Measurements from ENCODE around the gene ADCK2. TPM values are rescaled to one million over a fixed set of nuclear protein-coding genes. Genes with fewer than 3 reads are reported as not detected.

Gene ADCK2
- total RNA-seq, 3 donors from 2014 or later (not counting 1 experiment from before 2014, with no cell fraction given): 12.6 to 20.7 (median 15.8) TPM

GRCh38 chr7:140646931-140647647 lies 25.7 kb upstream of the ADCK2 start:
- intact Hi-C loops (cut with micrococcal nuclease): no loop called here
- H3K9me3 Mint-ChIP-seq: no peaks in the 10 kb centered on the region
- H3K4me1 Mint-ChIP-seq: peaks cover 9% of the 10 kb centered on the region in 2 donors
- H3K27ac ChIP-seq (ENCODE audit: low read length): no peak overlapping the region
- H3K27me3 ChIP-seq (ENCODE audit: control insufficient read depth, insufficient read depth, low read length): peaks cover 4% of the 10 kb centered on the region
- ATAC-seq (peak; percentile 83 to 99 (median 98)), DNase-seq (peak; percentile 31 to 67)
- H3K4me3 Mint-ChIP-seq: no peak overlapping the region
- H3K4me3 ChIP-seq (ENCODE audit: low read length): no peak overlapping the region
- H3K36me3 Mint-ChIP-seq: no peaks in the 10 kb centered on the region
- TF ChIP-seq, protein P1, sequence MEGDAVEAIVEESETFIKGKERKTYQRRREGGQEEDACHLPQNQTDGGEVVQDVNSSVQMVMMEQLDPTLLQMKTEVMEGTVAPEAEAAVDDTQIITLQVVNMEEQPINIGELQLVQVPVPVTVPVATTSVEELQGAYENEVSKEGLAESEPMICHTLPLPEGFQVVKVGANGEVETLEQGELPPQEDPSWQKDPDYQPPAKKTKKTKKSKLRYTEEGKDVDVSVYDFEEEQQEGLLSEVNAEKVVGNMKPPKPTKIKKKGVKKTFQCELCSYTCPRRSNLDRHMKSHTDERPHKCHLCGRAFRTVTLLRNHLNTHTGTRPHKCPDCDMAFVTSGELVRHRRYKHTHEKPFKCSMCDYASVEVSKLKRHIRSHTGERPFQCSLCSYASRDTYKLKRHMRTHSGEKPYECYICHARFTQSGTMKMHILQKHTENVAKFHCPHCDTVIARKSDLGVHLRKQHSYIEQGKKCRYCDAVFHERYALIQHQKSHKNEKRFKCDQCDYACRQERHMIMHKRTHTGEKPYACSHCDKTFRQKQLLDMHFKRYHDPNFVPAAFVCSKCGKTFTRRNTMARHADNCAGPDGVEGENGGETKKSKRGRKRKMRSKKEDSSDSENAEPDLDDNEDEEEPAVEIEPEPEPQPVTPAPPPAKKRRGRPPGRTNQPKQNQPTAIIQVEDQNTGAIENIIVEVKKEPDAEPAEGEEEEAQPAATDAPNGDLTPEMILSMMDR (IDR thresholded peaks at IDR 0.05): peak; percentile 56
- no peaks in the 10 kb centered on the region for H3K36me3 ChIP-seq (ENCODE audit: control insufficient read depth, insufficient read depth, low read length)
- H3K27ac Mint-ChIP-seq: peak overlapping the region in 1 of 2 donors; percentile 31
- H3K4me1 ChIP-seq (ENCODE audit: control insufficient read depth, insufficient read depth, low read length): peaks cover 8% of the 10 kb centered on the region
- whole genome bisulfite sequencing (ENCODE audit: insufficient coverage): 18% methylated on average over 8 of the region's 8 CpGs
- peaks cover 8 to 24% of the 10 kb centered on the region in 2 donors for H3K27me3 Mint-ChIP-seq (ENCODE audit: low read depth in 2 of 2)
- no peaks in the 10 kb centered on the region for H3K9me3 ChIP-seq (ENCODE audit: control insufficient read depth, insufficient read depth, low read length)

DNA sequence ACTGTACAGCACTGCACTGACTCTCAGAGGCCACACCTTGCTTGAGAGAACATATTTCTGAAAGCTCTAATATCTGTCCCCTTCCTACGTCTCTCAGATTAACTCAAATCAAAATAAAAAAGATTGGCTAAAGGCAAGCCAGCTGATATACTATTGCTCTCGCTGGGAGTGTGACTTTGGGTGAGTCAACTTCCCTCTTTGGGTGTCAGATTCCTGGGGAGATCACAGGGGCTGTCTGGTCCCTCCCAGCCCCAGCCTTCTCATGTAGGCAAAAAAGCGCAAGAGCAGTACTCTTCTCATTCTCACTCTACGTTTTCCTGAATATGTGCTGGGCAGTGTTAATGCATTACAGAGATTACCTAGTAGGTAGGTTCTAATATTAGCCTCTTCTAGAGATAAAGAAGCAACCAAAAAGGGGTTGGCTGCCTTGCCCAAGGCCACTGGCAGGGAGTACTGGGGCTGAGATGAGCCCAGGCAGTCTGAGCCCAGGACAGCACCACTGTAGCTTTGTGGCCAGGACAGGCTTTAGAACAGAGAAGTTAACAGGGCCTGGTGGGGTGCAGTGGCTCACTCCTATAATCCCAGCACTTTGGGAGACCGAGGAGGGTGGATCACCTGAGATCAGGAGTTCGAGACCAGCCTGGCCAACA lies 23.1 kb upstream of the ADCK2 start:
- Histone ChIP-seq H3K27me3 (ENCODE audit: control insufficient read depth, insufficient read depth, low read length) (no peaks in the 10 kb centered on the region), H3K4me3 (ENCODE audit: low read length) (no peak overlapping the region), H3K27ac (ENCODE audit: low read length) (no peak overlapping the region), H3K9me3 (ENCODE audit: control insufficient read depth, insufficient read depth, low read length) (no peaks in the 10 kb centered on the region), H3K36me3 (ENCODE audit: control insufficient read depth, insufficient read depth, low read length) (no peaks in the 10 kb centered on the region), H3K4me1 (ENCODE audit: control insufficient read depth, insufficient read depth, low read length) (peaks cover 12% of the 10 kb centered on the region)
- 73% methylated on average over 4 of the region's 6 CpGs for WGBS (ENCODE audit: insufficient coverage)
- H3K4me1 Mint-ChIP-seq: peaks cover 16 to 20% of the 10 kb centered on the region in 2 donors
- DNase-seq (no peak), ATAC-seq (no peak)
- H3K36me3 Mint-ChIP-seq: no peaks in the 10 kb centered on the region
- intact Hi-C loops (cut with micrococcal nuclease): loop anchor here (10.0 kb wide), 1 partner anchor 135 kb away; no protein-coding TSS in a partner anchor
- no peak overlapping the region for H3K27ac Mint-ChIP-seq
- TF ChIP-seq, protein P1 (IDR thresholded peaks at IDR 0.05): no peak
- no peaks in the 10 kb centered on the region for H3K9me3 Mint-ChIP-seq
- H3K27me3 Mint-ChIP-seq (ENCODE audit: low read depth in 2 of 2): peaks cover 0 to 15% of the 10 kb centered on the region in 2 donors
- no peak overlapping the region for H3K4me3 Mint-ChIP-seq

DNA sequence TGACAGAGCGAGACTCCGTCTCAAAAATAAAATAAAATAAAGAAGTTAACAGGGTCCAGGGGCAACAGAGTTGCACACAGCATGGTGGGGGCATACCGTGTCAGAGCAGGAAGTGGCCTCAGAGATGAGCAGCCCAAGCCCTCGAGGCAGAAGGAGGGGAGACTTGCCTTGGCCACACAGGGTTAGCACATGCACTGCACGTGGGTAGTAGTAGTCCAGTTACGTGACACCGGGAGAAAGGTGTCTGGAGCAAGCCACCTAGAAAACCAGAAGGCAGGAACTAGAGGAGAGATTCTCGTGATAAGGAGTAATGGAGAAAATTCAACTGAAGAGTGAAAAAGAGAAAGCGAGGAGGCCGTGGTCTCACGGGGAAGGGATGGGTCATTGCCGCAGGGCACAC lies 22.4 kb upstream of the ADCK2 start:
- DNase-seq: no peak
- Histone ChIP-seq H3K36me3 (ENCODE audit: control insufficient read depth, insufficient read depth, low read length) (no peaks in the 10 kb centered on the region), H3K4me1 (ENCODE audit: control insufficient read depth, insufficient read depth, low read length) (peaks cover 12% of the 10 kb centered on the region), H3K4me3 (ENCODE audit: low read length) (no peak overlapping the region), H3K9me3 (ENCODE audit: control insufficient read depth, insufficient read depth, low read length) (no peaks in the 10 kb centered on the region), H3K27ac (ENCODE audit: low read length) (no peak overlapping the region), H3K27me3 (ENCODE audit: control insufficient read depth, insufficient read depth, low read length) (no peaks in the 10 kb centered on the region)
- TF ChIP-seq, protein P1 (IDR thresholded peaks at IDR 0.05): no peak
- Mint-ChIP-seq H3K9me3 (no peaks in the 10 kb centered on the region), H3K4me1 (peaks cover 16 to 22% of the 10 kb centered on the region in 2 donors), H3K4me3 (no peak overlapping the region), H3K36me3 (no peaks in the 10 kb centered on the region), H3K27me3 (ENCODE audit: low read depth in 2 of 2) (peaks cover 0 to 9% of the 10 kb centered on the region in 2 donors), H3K27ac (no peak overlapping the region)
- WGBS (ENCODE audit: insufficient coverage): 71% methylated on average over 12 of the region's 12 CpGs
- intact Hi-C loops (cut with micrococcal nuclease): loop anchor here (10.0 kb wide), 1 partner anchor 136 kb away; no protein-coding TSS in a partner anchor
- no peak for ATAC-seq
